HepG2 (cell line): ENCODE measurements around the gene SLC39A2. TPM values are rescaled to one million over a fixed set of nuclear protein-coding genes. Genes with fewer than 3 reads are reported as not detected.
A peak's percentile ranks its signal among the peaks of the same experiment; 100 is the strongest.

Experiments
- KLF13 ChIP-seq: sonication (generic); formaldehyde crosslinking; IDR thresholded peaks from 2 replicates; pipeline ENCODE4 v1.4.0; 2020; ENCODE audit warnings: mild to moderate bottlenecking, missing genetic modification reagents
- POLR2G ChIP-seq: fragments of 200-400 bp; formaldehyde crosslinking; IDR thresholded peaks from 2 replicates; pipeline ENCODE4 v1.6.1; 2018; ENCODE audit warnings: mild to moderate bottlenecking, low read depth, low read length, moderate library complexity
- SP2 ChIP-seq: sonication (generic); formaldehyde crosslinking; IDR thresholded peaks from 2 replicates; pipeline ENCODE4 v1.5.1; 2020; ENCODE audit warnings: mild to moderate bottlenecking, missing genetic modification reagents
- TCF7 ChIP-seq: sonication (generic); IDR thresholded peaks from 2 replicates; pipeline ENCODE4 v1.6.1; 2016; ENCODE audit warnings: antibody characterized with exemption, low read depth
- ZNF598 ChIP-seq: sonication (generic); formaldehyde crosslinking; IDR thresholded peaks from 2 replicates; pipeline ENCODE4 v1.5.1; 2020; ENCODE audit warnings: mild to moderate bottlenecking, missing genetic modification reagents, borderline replicate concordance
- ZSCAN29 ChIP-seq: sonication (generic); formaldehyde crosslinking; conservative IDR thresholded peaks from 2 replicates; pipeline ENCODE4 v1.4.0; 2020; ENCODE audit warnings: mild to moderate bottlenecking, missing genetic modification reagents
- polyA plus RNA-seq, 8 experiments: library from polyadenylated mRNA; depleted of rRNA in 3 of 8; stranded (reverse) in 7 of 8; unstranded in 1 of 8; fragments of >200 nt; fragmentation: Illumina TruSeq in 4 of 8; extraction: Trizol in 4 of 8; gene quantifications; 2 replicates each; pipeline versions ENCODE4 v1.2.1 to v1.2.3, GENCODE V29; 2011 to 2016; ENCODE audit warnings: low read depth in 4 of 8, missing spikeins in 1 of 8, mixed read lengths in 1 of 8; ENCODE audit not compliant: insufficient read depth in 1 of 8
- total RNA-seq, 5 experiments: library from RNA; depleted of rRNA; stranded (reverse); fragments of >200 nt; fragmentation: Illumina TruSeq; extraction: Trizol; gene quantifications; 2 replicates each; pipeline ENCODE4 v1.2.3, GENCODE V29; 2016; ENCODE audit warnings: low read depth in 1 of 5
- TF ChIP-seq, protein P1 (sequence below), 2 experiments: sonication (generic) in 1 of 2; formaldehyde crosslinking in 1 of 2; IDR thresholded peaks; 2 replicates each; pipeline versions ENCODE4 v1.6.1 to v1.9.0; 2014 to 2022; ENCODE audit warnings: antibody characterized with exemption in 1 of 2, borderline replicate concordance in 1 of 2, inconsistent platforms in 1 of 2, low read depth in 1 of 2, missing genetic modification reagents in 1 of 2
- TF ChIP-seq, protein P2 (sequence below): IDR thresholded peaks from 2 replicates; pipeline ENCODE4 v1.6.1; 2016; ENCODE audit warnings: mild to moderate bottlenecking
- TF ChIP-seq, protein P3 (sequence below): IDR thresholded peaks from 2 replicates; pipeline ENCODE4 v1.6.1; 2018; ENCODE audit warnings: missing genetic modification reagents, mild to moderate bottlenecking, missing compliant biosample characterization
- TF ChIP-seq, protein P4 (sequence below): sonication (generic); IDR thresholded peaks from 2 replicates; pipeline ENCODE4 v1.6.1; 2016; ENCODE audit warnings: low read depth, borderline replicate concordance
- TF ChIP-seq, protein P5 (sequence below): sonication (generic); formaldehyde crosslinking; IDR thresholded peaks from 2 replicates; pipeline ENCODE4 v1.4.0; 2020; ENCODE audit warnings: mild to moderate bottlenecking, missing genetic modification reagents
- TF ChIP-seq, protein P6 (sequence below), 2 experiments: fragments of 450-650 bp in 1 of 2; sonication (generic) in 1 of 2; formaldehyde crosslinking; IDR thresholded peaks; 2 replicates each; pipeline versions ENCODE4 v1.5.0 to v1.8.0; 2020 to 2022; ENCODE audit warnings: mild to moderate bottlenecking in 1 of 2, missing genetic modification reagents in 1 of 2
- TF ChIP-seq, protein P7 (sequence below): IDR thresholded peaks from 2 replicates; pipeline ENCODE4 v1.6.1; 2016; ENCODE audit warnings: mild to moderate bottlenecking, missing biosample characterization, missing genetic modification reagents

SLC39A2 gene
- total and polyA plus RNA-seq, 2 of the 13 experiments (the other 11 are each of a cell fraction or from before 2014, with no cell fraction given) = 0.08 to 0.11 TPM

DNA sequence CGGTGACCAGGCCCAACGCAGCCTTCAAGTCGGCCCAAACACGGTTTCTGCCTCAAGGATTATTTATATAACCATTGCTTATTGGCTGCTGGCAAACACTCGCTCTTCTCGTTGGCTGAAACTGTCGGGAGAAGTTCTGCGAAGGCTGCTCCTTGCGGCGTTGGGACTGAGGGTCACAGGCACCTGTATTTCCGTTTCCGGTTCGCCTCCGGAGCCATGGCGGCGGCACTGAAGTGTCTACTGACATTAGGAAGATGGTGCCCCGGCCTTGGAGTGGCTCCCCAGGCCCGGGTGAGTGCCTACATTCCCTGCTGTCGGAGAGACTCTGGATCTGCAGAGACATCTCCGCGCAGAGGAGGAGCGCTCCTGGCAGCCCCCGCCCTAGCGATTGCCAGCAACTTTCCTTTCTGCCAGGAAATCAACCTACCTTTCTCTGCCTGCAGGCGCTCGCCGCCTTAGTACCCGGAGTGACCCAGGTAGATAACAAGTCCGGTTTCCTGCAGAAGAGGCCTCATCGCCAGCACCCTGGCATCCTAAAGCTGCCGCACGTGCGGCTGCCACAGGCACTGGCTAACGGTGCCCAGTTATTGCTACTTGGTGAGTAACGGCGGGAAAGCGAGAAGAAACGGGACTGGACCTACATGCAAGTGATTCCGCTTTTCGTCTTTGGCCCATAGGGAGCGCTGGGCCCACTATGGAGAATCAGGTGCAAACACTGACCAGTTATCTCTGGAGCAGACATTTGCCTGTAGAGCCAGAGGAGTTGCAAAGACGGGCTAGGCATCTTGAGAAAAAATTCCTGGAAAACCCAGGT is 9.1 kb upstream of the SLC39A2 start, which contains the start of gene METTL17 (continued):
- TF ChIP-seq, protein P1, sequence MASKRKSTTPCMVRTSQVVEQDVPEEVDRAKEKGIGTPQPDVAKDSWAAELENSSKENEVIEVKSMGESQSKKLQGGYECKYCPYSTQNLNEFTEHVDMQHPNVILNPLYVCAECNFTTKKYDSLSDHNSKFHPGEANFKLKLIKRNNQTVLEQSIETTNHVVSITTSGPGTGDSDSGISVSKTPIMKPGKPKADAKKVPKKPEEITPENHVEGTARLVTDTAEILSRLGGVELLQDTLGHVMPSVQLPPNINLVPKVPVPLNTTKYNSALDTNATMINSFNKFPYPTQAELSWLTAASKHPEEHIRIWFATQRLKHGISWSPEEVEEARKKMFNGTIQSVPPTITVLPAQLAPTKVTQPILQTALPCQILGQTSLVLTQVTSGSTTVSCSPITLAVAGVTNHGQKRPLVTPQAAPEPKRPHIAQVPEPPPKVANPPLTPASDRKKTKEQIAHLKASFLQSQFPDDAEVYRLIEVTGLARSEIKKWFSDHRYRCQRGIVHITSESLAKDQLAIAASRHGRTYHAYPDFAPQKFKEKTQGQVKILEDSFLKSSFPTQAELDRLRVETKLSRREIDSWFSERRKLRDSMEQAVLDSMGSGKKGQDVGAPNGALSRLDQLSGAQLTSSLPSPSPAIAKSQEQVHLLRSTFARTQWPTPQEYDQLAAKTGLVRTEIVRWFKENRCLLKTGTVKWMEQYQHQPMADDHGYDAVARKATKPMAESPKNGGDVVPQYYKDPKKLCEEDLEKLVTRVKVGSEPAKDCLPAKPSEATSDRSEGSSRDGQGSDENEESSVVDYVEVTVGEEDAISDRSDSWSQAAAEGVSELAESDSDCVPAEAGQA (IDR thresholded peaks at IDR 0.05; ENCODE audit: low read depth) = peak; percentile 89
- TF ChIP-seq, protein P1 (CRISPR knock-in tag; IDR thresholded peaks at IDR 0.05; ENCODE audit: borderline replicate concordance) = no peak
- TF ChIP-seq, protein P2, sequence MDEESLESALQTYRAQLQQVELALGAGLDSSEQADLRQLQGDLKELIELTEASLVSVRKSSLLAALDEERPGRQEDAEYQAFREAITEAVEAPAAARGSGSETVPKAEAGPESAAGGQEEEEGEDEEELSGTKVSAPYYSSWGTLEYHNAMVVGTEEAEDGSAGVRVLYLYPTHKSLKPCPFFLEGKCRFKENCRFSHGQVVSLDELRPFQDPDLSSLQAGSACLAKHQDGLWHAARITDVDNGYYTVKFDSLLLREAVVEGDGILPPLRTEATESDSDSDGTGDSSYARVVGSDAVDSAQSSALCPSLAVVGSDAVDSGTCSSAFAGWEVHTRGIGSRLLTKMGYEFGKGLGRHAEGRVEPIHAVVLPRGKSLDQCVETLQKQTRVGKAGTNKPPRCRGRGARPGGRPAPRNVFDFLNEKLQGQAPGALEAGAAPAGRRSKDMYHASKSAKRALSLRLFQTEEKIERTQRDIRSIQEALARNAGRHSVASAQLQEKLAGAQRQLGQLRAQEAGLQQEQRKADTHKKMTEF = peak; percentile 79
- TF ChIP-seq POLR2G (peak; percentile 93), SP2 (CRISPR knock-in tag) (peak; percentile 70), ZNF598 (CRISPR knock-in tag) (peak; percentile 72; the same call in 1 of the 2 replicates), ZSCAN29 (0 out of 2 replicates have a peak, but pooled peaks have one; percentile 35), KLF13 (CRISPR knock-in tag) (0 out of 2 replicates have a peak, but pooled peaks have one; percentile 58), TCF7 (no peak)
- TF ChIP-seq, protein P3, sequence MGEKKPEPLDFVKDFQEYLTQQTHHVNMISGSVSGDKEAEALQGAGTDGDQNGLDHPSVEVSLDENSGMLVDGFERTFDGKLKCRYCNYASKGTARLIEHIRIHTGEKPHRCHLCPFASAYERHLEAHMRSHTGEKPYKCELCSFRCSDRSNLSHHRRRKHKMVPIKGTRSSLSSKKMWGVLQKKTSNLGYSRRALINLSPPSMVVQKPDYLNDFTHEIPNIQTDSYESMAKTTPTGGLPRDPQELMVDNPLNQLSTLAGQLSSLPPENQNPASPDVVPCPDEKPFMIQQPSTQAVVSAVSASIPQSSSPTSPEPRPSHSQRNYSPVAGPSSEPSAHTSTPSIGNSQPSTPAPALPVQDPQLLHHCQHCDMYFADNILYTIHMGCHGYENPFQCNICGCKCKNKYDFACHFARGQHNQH (CRISPR knock-in tag) = peak; percentile 81
- TF ChIP-seq, protein P4, sequence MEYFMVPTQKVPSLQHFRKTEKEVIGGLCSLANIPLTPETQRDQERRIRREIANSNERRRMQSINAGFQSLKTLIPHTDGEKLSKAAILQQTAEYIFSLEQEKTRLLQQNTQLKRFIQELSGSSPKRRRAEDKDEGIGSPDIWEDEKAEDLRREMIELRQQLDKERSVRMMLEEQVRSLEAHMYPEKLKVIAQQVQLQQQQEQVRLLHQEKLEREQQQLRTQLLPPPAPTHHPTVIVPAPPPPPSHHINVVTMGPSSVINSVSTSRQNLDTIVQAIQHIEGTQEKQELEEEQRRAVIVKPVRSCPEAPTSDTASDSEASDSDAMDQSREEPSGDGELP = 0 out of 2 replicates have a peak, but pooled peaks have one; percentile 13
- TF ChIP-seq, protein P5, sequence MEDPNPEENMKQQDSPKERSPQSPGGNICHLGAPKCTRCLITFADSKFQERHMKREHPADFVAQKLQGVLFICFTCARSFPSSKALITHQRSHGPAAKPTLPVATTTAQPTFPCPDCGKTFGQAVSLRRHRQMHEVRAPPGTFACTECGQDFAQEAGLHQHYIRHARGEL = 0 out of 2 replicates have a peak, but pooled peaks have one; percentile 24
- TF ChIP-seq, protein P6, sequence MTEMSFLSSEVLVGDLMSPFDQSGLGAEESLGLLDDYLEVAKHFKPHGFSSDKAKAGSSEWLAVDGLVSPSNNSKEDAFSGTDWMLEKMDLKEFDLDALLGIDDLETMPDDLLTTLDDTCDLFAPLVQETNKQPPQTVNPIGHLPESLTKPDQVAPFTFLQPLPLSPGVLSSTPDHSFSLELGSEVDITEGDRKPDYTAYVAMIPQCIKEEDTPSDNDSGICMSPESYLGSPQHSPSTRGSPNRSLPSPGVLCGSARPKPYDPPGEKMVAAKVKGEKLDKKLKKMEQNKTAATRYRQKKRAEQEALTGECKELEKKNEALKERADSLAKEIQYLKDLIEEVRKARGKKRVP (CRISPR knock-in tag; IDR thresholded peaks at IDR 0.05) = no peak
- TF ChIP-seq, protein P7, sequence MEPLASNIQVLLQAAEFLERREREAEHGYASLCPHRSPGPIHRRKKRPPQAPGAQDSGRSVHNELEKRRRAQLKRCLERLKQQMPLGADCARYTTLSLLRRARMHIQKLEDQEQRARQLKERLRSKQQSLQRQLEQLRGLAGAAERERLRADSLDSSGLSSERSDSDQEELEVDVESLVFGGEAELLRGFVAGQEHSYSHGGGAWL = 0 out of 2 replicates have a peak, but pooled peaks have one; percentile 53
